Muscle of arm (tissue), 12 donors: ENCODE data around the gene CD3E. TPM values are rescaled to one million over a fixed set of nuclear protein-coding genes. Genes with fewer than 3 reads are reported as not detected.
"Not testable (repeated sequence)": the region's sequence is repeated elsewhere in the genome, so short reads cannot be mapped to it uniquely, and the experiment has no call there.

Experiments used
- DNase-seq: peaks from one replicate; pipeline ENCODE4 v3.0.0-alpha.2; 2013
- polyA plus RNA-seq, 12 donors: library from polyadenylated mRNA; unstranded; fragments of 120-200 nt; gene quantifications; one replicate each; pipeline ENCODE4 v1.2.1, GENCODE V29; 2013; ENCODE audit not compliant: insufficient read length in 12 of 12

CD3E gene
- polyA plus RNA-seq, 12 donors: 0.32 to 9.9 (median 0.56) TPM; not detected in 2

- no peak for DNase-seq
These were observed 13.6 kb upstream of the CD3E start for GRCh38 chr11:118290923-118291322.

GRCh38 chr11:118291477-118292135 lies 12.9 kb upstream of the CD3E start:
- DNase-seq: no peak

DNA sequence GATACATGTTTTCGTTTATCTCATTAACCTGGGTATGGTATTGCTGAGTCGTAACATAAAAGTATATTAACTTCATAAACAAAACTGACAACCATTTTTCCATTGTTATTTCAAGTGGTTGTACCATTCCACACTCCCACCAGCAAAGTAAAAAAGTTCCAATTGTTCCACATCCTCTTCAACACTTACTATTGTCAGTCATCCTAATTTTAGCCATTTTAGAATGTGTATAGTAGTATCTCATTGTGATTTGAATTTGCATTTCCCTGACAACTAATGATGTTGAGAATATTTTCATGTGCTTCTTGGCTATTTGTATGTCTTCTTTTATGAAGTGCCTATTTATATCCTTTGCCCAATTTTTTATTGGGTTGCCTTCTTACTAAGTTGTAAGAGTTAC lies 10.5 kb upstream of the CD3E start:
- no peak for DNase-seq

DNA sequence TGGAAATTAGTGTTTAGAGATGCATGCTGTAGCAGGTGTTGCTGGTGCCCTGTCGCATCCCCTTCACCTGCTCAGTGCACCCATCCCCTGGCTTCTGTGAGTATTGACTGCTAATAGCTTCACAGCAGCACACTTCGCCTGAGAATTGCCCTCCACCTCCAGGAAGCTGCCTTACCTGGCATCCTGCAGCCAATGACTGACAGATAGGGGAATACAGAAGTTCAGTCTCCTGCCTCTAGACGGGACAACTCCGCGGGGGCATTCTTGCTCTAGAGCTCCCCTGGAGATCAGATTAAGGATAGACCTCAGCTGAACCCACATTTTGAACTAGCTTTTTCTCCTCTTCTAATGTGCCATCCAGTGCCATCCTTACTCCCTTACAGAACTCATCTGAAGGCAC lies 9.3 kb upstream of the CD3E start:
- no peak for DNase-seq

GRCh38 chr11:118295815-118296454 lies 8.6 kb upstream of the CD3E start:
- DNase-seq: no peak

- no peak for DNase-seq
These were observed 2.8 kb upstream of the CD3E start for GRCh38 chr11:118301600-118302195.

DNA sequence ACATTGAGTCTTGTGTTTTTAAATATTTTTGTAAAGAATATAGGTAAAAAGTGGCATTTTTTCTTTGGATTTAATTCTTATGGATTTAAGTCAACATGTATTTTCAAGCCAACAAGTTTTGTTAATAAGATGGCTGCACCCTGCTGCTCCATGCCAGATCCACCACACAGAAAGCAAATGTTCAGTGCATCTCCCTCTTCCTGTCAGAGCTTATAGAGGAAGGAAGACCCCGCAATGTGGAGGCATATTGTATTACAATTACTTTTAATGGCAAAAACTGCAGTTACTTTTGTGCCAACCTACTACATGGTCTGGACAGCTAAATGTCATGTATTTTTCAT lies 333 bp upstream of the CD3E start:
- no peak for DNase-seq

GRCh38 chr11:118305726-118306125 lies 1.2 kb downstream of the CD3E start:
- DNase-seq: no peak

- DNase-seq: no peak
These were observed 2.0 kb downstream of the CD3E start for GRCh38 chr11:118306556-118306955.

DNA sequence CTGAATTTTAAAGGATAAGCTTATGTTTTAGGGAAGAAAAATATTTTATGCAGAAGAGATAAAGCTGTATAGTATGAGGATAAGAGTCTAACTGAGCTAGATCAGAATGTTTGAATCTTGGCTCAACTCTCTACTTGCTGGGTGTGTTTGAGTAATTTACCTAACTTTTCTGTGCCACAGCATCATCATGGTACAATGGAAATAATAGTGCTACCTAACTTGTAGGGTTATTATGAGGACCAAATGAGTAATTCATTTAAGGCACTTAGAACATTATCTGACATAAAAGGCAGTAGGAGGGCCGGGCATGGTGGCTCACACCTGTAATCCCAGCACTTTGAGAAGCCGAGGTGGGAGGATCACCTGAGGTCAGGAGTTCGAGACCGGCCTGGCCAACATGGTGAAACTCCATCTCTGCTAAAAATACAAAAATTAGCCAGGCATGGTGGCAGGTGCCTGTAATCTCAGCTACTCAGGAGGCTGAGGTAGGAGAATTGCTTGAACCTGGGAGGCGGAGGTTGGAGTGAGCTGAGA lies 4.5 kb downstream of the CD3E start:
- not testable (repeated sequence) for DNase-seq

- no peak for DNase-seq
These were observed 5.7 kb downstream of the CD3E start for GRCh38 chr11:118310271-118310670.

DNA sequence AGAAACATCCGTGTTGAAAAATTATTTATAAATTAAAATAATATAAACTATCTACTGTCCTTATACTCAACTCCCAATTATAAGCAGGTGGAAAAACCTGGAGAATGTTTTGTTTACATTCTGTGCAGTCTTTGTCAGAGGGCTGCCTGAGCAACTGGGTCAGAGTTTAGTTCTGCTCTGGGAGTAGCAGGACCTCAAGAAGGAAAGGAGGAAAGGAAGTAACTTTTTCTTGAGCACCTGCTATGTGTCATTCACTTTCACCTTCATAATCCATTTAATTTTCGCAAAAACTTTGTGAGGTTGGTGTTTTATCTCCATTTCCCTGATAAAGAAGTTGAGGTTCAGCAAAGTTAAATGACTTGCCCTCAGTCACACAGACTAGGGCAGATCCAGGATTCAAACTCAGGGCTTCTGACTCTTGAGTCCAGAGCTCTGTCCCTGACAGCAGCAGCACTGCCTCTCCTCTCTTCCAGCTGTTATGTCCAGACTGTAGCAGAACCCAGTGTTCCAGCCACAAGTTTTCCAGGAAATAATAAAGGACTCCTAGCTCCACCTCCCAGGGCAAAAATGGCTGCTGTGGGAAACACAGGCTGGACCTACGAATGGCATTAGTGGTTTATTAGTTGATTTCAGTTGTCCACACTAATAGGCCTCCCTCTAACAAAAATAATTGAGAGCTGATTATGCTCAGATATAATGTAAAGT lies 6.4 kb downstream of the CD3E start:
- no peak for DNase-seq

DNA sequence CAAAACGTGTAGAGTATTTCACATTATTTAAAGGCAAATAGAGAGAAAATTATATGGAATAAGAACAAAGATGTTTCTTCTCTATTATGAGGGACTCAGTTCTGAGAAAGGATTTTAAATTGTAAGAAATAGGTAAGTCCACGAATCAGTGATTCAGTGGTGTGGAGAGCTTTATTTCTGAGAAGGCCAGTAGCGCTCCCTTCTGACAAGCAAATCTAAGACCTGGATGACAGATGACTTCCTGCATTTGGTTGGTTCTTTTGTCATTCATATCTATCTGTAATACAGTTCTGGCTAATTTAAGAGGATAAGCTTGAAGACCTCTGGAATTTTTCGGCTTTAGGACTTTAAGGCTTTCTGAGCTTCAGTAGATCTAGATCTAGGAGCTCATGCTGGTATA lies 7.0 kb downstream of the CD3E start:
- no peak for DNase-seq

DNA sequence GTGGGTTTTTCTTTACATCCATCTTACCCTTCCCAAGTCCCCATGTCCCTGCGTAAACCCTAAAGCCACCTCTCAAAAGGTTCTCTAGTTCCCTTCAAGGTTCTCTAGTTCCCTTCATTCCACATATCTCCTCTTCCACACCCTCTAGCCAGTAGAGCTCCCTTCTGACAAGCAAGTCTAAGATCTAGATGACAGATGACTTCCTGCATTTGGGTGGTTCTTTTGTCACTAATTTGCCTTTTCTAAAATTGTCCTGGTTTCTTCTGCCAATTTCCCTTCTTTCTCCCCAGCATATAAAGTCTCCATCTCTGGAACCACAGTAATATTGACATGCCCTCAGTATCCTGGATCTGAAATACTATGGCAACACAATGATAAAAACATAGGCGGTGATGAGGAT lies 7.8 kb downstream of the CD3E start:
- DNase-seq: no peak

DNA sequence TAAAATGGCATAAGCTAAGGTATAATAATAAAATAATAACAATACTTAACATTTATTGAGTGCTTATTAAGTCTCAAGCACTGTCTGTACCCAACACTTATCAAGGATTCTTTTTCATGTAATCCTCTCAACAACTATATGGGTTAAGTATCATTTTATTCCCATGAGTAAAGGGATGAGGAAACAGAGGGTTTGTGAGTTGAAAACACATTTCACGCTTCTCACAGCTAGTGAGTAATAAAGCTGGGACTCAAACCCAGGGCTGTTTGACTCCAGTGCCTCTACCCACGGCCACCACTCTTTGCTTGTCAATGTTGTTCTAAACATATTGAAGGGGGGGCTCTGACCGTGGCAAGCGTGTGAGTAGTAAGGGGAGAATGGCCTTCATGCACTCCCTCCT lies 8.7 kb downstream of the CD3E start:
- no peak for DNase-seq

DNA sequence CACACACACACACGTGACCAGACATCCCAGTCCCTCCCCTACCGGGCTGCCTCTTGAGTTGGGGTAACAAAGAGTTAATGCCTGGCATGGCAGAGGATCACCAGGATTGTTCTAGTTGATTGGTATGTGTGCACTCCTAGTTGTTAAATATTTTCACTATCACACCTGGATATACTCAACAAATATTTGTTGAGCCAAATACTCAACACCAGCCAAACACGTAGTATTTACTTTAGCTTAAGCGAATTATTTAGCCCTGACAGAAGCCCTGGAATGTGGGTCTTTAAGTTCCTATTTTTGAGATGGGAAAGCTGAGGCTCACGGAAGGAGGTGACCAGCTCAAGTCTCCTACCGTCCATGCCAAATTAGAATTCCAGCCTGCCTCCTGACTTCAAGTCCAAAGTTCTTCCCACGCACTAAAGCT lies 10.5 kb downstream of the CD3E start:
- DNase-seq: no peak

DNA sequence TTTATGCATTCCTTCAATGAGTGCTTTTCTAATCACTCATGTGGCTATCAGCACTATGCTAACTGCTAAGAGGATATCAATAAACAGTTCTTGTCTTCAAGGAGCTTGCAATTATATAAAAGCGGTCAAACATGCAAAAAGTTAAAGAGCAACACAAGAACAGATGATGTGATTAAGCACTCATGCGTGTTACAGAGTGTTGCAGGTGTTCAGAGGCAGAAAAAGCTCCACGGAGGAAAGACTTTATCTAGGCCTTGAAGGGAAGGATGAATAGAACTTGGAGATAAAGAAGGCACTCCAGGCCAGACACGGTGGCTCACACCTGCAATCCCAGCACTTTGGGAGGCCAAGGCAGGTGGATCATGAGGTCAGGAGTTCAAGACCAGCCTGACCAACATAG lies 13.6 kb downstream of the CD3E start:
- DNase-seq: no peak

DNA sequence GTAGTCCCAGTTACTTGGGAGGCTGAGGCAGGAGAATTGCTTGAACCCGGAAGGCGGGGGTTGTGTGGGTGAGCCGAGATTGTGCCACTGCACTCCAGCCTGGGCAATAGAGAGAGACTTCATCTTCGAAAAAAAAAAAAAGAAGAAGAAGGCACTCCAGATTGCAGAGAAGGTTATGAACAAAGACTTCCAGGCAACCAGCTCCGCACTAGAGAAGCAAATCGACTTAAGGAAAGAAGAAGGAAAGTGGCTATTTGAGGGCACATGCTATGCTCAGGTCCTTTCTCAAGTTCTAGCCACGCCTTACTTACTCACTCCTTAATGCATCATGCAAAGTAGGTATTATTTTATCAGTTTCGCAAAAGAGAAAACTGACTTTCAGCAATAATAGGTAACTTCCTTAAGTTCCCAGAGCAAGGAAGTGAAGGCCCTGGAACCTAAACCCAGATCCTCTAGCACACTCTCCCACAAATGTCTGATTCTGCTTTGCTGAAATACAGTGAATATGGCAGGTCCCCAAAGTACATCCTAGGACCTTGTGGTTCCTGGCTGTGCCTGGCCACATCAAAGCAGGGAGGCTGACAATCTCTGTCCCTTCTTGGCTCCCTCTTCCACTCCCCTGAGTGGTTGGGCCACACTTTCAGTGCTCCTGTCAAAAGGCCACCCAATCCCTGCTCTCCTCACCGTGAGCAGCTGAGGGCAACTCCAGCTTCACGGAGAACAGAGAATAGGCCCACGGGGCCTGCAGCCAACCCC lies 14.2 kb downstream of the CD3E start:
- no peak for DNase-seq

DNA sequence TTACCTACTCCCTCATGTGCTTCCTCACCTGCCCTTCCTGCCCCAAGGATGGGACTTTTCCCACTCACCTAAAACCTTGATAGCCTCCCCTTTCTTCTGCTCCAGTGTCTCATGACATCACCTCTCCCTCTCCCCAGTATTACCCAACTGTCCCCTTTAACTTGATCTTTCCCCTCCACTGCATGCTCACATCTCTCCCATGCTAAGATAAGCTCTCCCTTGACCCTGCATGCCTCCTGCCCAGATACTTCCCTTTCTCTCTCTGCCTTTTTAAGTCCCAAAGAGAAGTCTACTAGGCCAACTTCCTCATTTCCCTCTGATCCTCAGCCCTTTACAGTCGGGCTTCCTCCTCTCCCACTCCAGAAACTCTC lies 14.8 kb downstream of the CD3E start:
- DNase-seq: no peak

- DNase-seq: no peak
These were observed 16.0 kb downstream of the CD3E start for GRCh38 chr11:118320515-118320914.

- no peak for DNase-seq
These were observed 17.0 kb downstream of the CD3E start for GRCh38 chr11:118321386-118322082.
